SJSA1 (cell line): ENCODE measurements around the gene MPP3. TPM values are rescaled to one million over a fixed set of nuclear protein-coding genes. Genes with fewer than 3 reads are reported as not detected.
A peak's percentile ranks its signal among the peaks of the same experiment; 100 is the strongest.

Source experiments
- DNase-seq, 2 experiments: peaks; one replicate each; pipeline ENCODE4 v3.0.0-alpha.2; 2015 to 2020; ENCODE audit warnings: low spot score in 2 of 2, low read depth in 1 of 2
- H3K27ac ChIP-seq: fragments of 250-450 bp; sonication (Bioruptor Pico); 2 replicates; pipeline ENCODE4 v1.5.1; 2020; ENCODE audit warnings: mild to moderate bottlenecking, moderate library complexity
- H3K27me3 ChIP-seq: fragments of 250-450 bp; sonication (Bioruptor Pico); replicated peaks from 2 replicates; pipeline ENCODE4 v1.5.1; 2020; ENCODE audit warnings: mild to moderate bottlenecking, moderate library complexity
- H3K36me3 ChIP-seq: fragments of 250-450 bp; sonication (Bioruptor Pico); 2 replicates; pipeline ENCODE4 v1.5.1; 2020; ENCODE audit warnings: mild to moderate bottlenecking
- H3K4me1 ChIP-seq: fragments of 250-450 bp; sonication (Bioruptor Pico); replicated peaks from 2 replicates; pipeline ENCODE4 v1.6.1; 2021; ENCODE audit warnings: mild to moderate bottlenecking
- H3K4me3 ChIP-seq: fragments of 250-450 bp; sonication (Bioruptor Pico); 2 replicates; pipeline ENCODE4 v1.5.1; 2020; ENCODE audit warnings: mild to moderate bottlenecking
- H3K9me3 ChIP-seq: fragments of 250-450 bp; sonication (Bioruptor Pico); replicated peaks from 2 replicates; pipeline ENCODE4 v1.5.1; 2020; ENCODE audit warnings: mild to moderate bottlenecking
- total RNA-seq: library from RNA; depleted of rRNA; stranded (reverse); fragments of >200 nt; shearing (Covaris generic); gene quantifications from 2 replicates; pipeline ENCODE4 v1.2.3, GENCODE V29; 2014

MPP3 gene
- total RNA-seq, 1 experiment from 2014 or later = 6.4 TPM

DNA sequence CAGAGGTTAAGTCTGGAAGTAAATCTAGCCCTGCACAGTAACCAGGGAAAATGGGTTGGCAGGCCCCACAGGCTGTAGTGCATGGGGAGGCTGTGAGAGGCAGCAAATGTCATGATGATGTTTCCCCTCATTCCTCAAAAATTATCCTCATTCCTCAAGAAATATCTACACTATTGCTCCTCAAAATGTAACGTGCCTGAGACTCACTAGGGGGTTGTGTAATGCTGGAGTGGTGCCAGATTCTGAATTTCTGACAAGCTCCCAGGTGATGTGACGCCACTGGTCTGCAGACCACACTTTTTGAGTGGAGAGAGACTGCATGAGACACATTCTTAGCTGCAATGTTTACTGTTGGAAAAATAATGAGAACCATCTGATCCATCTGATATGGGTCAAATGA is 1.2 kb upstream of the MPP3 start:
- 0 out of 2 replicates have a peak, but pooled peaks cover 5% of the 10 kb centered on the region for H3K9me3 ChIP-seq
- DNase-seq = no peak
- peaks cover 23% of the 10 kb centered on the region for H3K36me3 ChIP-seq

DNA sequence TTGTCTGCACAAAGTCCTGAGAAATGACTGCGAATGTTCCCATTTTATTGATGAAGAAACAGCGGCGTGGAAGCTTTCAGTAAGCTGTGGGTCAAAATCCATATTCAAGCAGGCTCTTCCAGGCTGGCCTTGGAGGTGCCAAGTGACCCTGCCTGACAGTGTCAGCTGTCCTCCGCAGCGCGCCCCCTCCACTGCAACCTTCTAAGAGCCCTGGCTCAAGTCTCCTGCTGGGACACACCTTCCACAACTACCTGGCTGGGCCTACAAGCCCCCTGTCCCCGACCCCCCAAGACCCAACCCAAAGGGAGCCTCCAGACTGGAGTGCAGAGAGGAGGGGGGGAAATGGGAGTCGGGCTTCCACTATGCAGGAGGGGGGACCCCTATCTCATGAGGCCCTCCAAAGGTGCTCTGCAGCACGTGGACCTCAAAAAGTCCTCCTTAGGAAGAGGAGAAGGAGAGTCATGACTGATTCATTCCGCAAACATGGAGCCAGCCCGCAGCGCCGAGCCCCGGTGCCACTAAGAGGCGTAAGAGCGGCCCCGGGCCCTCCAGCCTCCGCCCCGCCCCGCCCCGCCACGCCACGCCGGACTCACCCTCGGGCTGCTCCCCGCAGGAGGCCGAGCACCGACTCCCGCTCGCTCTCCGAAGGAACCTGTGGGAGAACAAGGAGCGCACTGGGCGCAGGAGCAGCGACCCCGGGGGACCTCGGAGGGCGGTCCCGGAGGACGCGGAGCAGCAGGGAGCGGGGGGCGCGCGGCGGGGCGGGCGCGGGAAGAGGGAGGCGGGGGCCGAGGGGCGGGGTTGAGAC is 574 bp downstream of the MPP3 start:
- Histone ChIP-seq H3K9me3 (0 out of 2 replicates have a peak, but pooled peaks cover 5% of the 10 kb centered on the region), H3K27ac (no peak overlapping the region), H3K27me3 (no peaks in the 10 kb centered on the region), H3K4me1 (peaks cover 11% of the 10 kb centered on the region), H3K36me3 (peaks cover 39% of the 10 kb centered on the region), H3K4me3 (peak overlapping the region; percentile 66)
- DNase-seq = peak; percentile 62 to 83

More for the DNA sequence above, 1.2 kb upstream of the MPP3 start:
- peaks cover 11% of the 10 kb centered on the region for H3K4me1 ChIP-seq
- H3K27me3 ChIP-seq = 0 out of 2 replicates have a peak, but pooled peaks cover 5% of the 10 kb centered on the region
- H3K27ac ChIP-seq = no peak overlapping the region
- no peak overlapping the region for H3K4me3 ChIP-seq

GRCh38 chr17:43831633-43832032 is 1.3 kb downstream of the MPP3 start:
- no peak for DNase-seq
- H3K36me3 ChIP-seq = peaks cover 40% of the 10 kb centered on the region
- H3K27ac ChIP-seq = no peak overlapping the region
- no peaks in the 10 kb centered on the region for H3K27me3 ChIP-seq
- H3K4me1 ChIP-seq = peaks cover 11% of the 10 kb centered on the region
- 0 out of 2 replicates have a peak, but pooled peaks cover 5% of the 10 kb centered on the region for H3K9me3 ChIP-seq
- no peak overlapping the region for H3K4me3 ChIP-seq

GRCh38 chr17:43830510-43831140 is 2.3 kb downstream of the MPP3 start:
- no peak for DNase-seq
- 0 out of 2 replicates have a peak, but pooled peaks cover 5% of the 10 kb centered on the region for H3K9me3 ChIP-seq
- H3K27me3 ChIP-seq = no peaks in the 10 kb centered on the region
- no peak overlapping the region for H3K27ac ChIP-seq
- H3K4me3 ChIP-seq = no peak overlapping the region
- H3K36me3 ChIP-seq = peaks cover 49% of the 10 kb centered on the region
- H3K4me1 ChIP-seq = peaks cover 11% of the 10 kb centered on the region

- H3K9me3 ChIP-seq = 0 out of 2 replicates have a peak, but pooled peaks cover 5% of the 10 kb centered on the region
- DNase-seq = no peak
Observed at GRCh38 chr17:43829738-43830137, 3.2 kb downstream of the MPP3 start.

DNA sequence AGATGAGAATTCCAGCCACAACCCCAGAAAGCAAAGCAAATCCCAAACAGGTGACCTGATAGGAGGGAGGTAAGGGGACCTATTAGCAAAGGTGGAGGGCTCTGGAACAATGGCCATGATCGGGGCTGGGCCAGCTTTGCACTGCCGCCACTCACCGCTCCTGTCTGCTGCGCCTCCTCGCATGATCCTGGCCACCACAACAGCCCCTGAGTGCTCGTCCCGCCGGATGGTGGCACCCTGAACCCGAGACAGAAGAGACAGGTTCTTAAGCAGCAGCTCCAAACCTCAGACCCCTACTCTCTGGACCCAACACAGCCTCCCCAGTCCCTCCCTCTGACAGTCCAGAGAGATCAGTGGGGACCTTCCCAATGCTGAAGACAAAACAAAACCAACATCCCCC is 5.3 kb downstream of the MPP3 start:
- no peaks in the 10 kb centered on the region for H3K27me3 ChIP-seq
- H3K36me3 ChIP-seq = peaks cover 53% of the 10 kb centered on the region
- no peak overlapping the region for H3K4me3 ChIP-seq
- peaks cover 3% of the 10 kb centered on the region for H3K4me1 ChIP-seq
- no peak for DNase-seq
- H3K9me3 ChIP-seq = no peaks in the 10 kb centered on the region
- no peak overlapping the region for H3K27ac ChIP-seq

More at GRCh38 chr17:43829738-43830137, 3.2 kb downstream of the MPP3 start:
- Histone ChIP-seq H3K4me3 (no peak overlapping the region), H3K27me3 (no peaks in the 10 kb centered on the region), H3K27ac (no peak overlapping the region), H3K36me3 (peaks cover 53% of the 10 kb centered on the region), H3K4me1 (peaks cover 11% of the 10 kb centered on the region)

DNA sequence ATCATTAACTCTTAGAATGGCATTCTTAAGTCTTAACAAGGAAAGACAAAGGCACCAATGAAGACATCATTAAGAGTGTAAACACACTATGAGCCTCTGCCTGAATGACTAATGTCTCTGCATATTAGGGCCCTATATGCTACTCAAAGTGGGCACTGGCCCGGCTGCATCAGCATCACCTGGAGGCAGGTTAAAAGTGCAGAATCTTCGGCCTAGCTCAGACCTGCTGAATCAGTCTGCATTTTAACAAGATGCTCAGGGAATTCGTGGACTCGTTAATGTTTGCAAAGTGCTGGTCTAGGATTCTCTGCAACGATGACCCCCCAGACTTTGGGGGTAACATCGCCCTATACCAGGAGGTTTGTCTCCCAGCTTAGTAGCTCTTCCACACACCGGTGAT is 6.7 kb downstream of the MPP3 start:
- H3K4me1 ChIP-seq = no peaks in the 10 kb centered on the region
- H3K4me3 ChIP-seq = no peak overlapping the region
- H3K36me3 ChIP-seq = peaks cover 46% of the 10 kb centered on the region
- DNase-seq = no peak
- no peaks in the 10 kb centered on the region for H3K27me3 ChIP-seq
- no peaks in the 10 kb centered on the region for H3K9me3 ChIP-seq
- no peak overlapping the region for H3K27ac ChIP-seq

GRCh38 chr17:43825567-43825966 is 7.4 kb downstream of the MPP3 start:
- no peak for DNase-seq
- Histone ChIP-seq H3K27me3 (no peaks in the 10 kb centered on the region), H3K27ac (no peak overlapping the region), H3K9me3 (no peaks in the 10 kb centered on the region), H3K4me3 (no peak overlapping the region), H3K4me1 (no peaks in the 10 kb centered on the region), H3K36me3 (peaks cover 45% of the 10 kb centered on the region)

- no peaks in the 10 kb centered on the region for H3K4me1 ChIP-seq
- no peaks in the 10 kb centered on the region for H3K9me3 ChIP-seq
- DNase-seq = no peak
- H3K27me3 ChIP-seq = no peaks in the 10 kb centered on the region
- H3K27ac ChIP-seq = no peak overlapping the region
- H3K36me3 ChIP-seq = peaks cover 40% of the 10 kb centered on the region
- H3K4me3 ChIP-seq = no peak overlapping the region
Observed at GRCh38 chr17:43823350-43824084, 9.4 kb downstream of the MPP3 start.

GRCh38 chr17:43822570-43823190 is 10.3 kb downstream of the MPP3 start:
- DNase-seq = no peak
- Histone ChIP-seq H3K9me3 (no peaks in the 10 kb centered on the region), H3K4me3 (no peak overlapping the region), H3K27ac (no peak overlapping the region), H3K27me3 (no peaks in the 10 kb centered on the region), H3K4me1 (no peaks in the 10 kb centered on the region), H3K36me3 (peaks cover 31% of the 10 kb centered on the region)

- Histone ChIP-seq H3K4me1 (no peaks in the 10 kb centered on the region), H3K4me3 (no peak overlapping the region), H3K27me3 (no peaks in the 10 kb centered on the region), H3K27ac (no peak overlapping the region), H3K36me3 (peaks cover 20% of the 10 kb centered on the region), H3K9me3 (no peaks in the 10 kb centered on the region)
- no peak for DNase-seq
Observed at GRCh38 chr17:43820759-43821158, 12.2 kb downstream of the MPP3 start.

- Histone ChIP-seq H3K36me3 (peaks cover 21% of the 10 kb centered on the region), H3K9me3 (no peaks in the 10 kb centered on the region), H3K4me1 (peaks cover 8% of the 10 kb centered on the region), H3K4me3 (no peak overlapping the region), H3K27me3 (no peaks in the 10 kb centered on the region), H3K27ac (no peak overlapping the region)
- DNase-seq = no peak
Observed at GRCh38 chr17:43818966-43819365, 14.0 kb downstream of the MPP3 start.

DNA sequence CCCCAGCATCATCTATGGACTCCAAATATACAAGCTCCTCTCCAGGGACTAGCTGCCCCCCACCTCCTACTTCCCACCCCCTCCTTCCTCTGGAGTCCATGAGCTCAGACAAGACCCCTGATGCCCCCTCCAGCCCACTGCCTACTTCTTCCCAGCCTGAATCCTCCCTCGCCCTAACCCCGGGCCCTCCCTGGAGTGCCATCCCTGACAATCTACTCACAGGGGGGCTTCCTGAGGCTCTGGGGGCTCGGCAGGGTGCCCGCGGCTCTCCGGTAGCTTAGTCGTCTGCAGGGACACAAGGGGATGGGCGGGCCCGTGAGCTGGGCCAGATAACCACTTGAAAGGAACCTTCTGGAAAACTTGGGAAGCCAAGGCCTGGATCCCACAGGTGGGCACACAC is 15.1 kb downstream of the MPP3 start:
- H3K27me3 ChIP-seq = no peaks in the 10 kb centered on the region
- H3K9me3 ChIP-seq = no peaks in the 10 kb centered on the region
- H3K27ac ChIP-seq = no peak overlapping the region
- peaks cover 8% of the 10 kb centered on the region for H3K4me1 ChIP-seq
- peaks cover 28% of the 10 kb centered on the region for H3K36me3 ChIP-seq
- no peak for DNase-seq
- no peak overlapping the region for H3K4me3 ChIP-seq
